ENCODE measurements around the gene SLC22A1. TPM values are rescaled to one million over a fixed set of nuclear protein-coding genes. Genes with fewer than 3 reads are reported as not detected.

Gene SLC22A1
- total RNA-seq, 2 experiments from 2014 or later: 1.2 to 1.8 TPM

DNA sequence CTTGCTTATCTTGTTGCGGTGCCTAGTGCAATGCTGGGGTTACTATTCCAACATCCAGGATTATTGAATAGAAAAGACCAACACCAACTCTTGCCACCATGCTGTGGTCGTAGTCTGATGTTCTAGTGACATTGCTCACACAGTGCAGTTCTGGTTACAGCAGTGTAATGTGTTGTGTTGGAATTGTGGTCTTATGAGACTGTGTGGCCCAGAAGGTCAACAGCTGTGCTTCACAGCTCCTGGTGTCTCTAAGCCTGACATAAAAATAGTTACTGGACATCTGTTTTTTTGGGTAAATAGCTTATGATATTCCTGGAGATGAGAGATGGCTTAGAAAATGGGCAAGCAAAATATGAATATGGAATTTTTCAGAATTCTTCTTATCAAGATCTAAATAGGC, 79.4 kb downstream of the SLC22A1 start:
- Mint-ChIP-seq H3K9me3 (no peaks in the 10 kb centered on the region), H3K27me3 (peaks cover 6% of the 10 kb centered on the region), H3K27ac (no peak overlapping the region), H3K36me3 (no peaks in the 10 kb centered on the region), H3K4me3 (no peak overlapping the region), H3K4me1 (no peaks in the 10 kb centered on the region)
- no peak for DNase-seq
- no peak for ATAC-seq (ENCODE audit: low read depth)
- POLR2A ChIA-PET: no interaction called here

DNA sequence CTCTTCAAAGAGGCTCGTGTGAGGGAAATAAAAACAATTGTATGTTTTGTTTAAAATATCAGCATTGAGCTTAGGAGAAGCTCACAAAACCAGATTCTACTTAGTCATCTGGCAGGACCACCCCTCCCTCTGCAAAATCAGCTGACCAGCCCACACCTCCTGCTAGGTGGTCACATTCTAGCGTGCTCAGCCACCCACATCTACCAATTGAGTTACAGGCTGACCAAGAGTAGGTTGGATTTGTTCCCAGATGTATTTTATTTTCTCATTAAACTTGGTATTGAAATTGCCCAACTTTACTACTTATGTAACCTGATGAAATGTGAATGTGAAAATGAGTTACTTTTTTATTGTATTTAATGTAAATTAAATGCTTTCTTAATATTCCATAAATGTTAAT, 80.8 kb downstream of the SLC22A1 start:
- peaks cover 8% of the 10 kb centered on the region for H3K27me3 Mint-ChIP-seq
- no peaks in the 10 kb centered on the region for H3K36me3 Mint-ChIP-seq

DNA sequence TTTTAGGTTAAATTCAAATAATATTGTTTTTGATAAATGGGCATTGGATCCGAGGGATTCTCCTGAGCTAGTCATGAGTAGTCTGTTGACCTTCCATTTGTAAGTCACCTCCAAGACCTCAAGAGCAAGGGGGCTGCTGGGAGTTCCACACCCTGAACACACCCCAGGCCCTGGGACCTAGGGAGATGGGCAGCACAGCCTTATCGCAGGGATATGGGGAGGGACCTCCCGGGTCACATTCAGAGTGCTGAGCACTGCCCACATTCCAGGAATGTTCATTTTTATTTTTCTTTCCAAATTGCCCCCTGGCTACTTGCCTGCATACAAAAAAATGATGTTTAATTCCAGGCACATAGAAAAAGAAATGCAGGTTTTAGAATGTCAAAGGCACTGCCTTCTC, 81.5 kb downstream of the SLC22A1 start:
- H3K27ac Mint-ChIP-seq: no peak overlapping the region
- H3K9me3 Mint-ChIP-seq: no peaks in the 10 kb centered on the region
- H3K27me3 Mint-ChIP-seq: peaks cover 8% of the 10 kb centered on the region
- H3K36me3 Mint-ChIP-seq: no peaks in the 10 kb centered on the region
- DNase-seq (no peak), ATAC-seq (ENCODE audit: low read depth) (no peak)
- POLR2A ChIA-PET: no interaction called here
- no peaks in the 10 kb centered on the region for H3K4me1 Mint-ChIP-seq
- H3K4me3 Mint-ChIP-seq: no peak overlapping the region

More for the DNA sequence above, 80.8 kb downstream of the SLC22A1 start:
- POLR2A ChIA-PET: no interaction called here
- H3K4me1 Mint-ChIP-seq: no peaks in the 10 kb centered on the region
- no peak overlapping the region for H3K4me3 Mint-ChIP-seq
- DNase-seq (no peak), ATAC-seq (ENCODE audit: low read depth) (no peak)
- no peaks in the 10 kb centered on the region for H3K9me3 Mint-ChIP-seq
- no peak overlapping the region for H3K27ac Mint-ChIP-seq

DNA sequence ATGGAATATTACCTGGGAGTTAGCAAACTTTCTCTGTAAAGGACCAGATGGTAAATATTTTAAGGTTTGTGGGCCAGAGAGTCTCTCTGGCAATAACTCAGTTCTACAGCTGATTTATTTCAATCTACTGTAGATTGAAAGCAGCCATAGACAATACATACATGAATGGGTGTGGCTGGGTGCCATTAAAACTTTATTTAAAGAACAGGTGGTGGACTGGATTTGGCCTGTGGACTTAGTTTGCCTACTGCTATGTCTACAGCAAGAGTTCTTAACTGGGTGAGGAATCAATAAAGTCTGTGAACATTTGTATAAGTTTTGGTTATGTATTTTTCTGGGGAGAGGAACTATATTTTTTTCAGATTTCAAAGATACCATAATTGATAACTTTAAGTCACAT, 81.9 kb downstream of the SLC22A1 start:
- POLR2A ChIA-PET: no interaction called here
- DNase-seq (no peak), ATAC-seq (ENCODE audit: low read depth) (no peak)
- H3K4me1 Mint-ChIP-seq: no peaks in the 10 kb centered on the region
- no peaks in the 10 kb centered on the region for H3K36me3 Mint-ChIP-seq
- H3K27me3 Mint-ChIP-seq: peaks cover 8% of the 10 kb centered on the region
- H3K4me3 Mint-ChIP-seq: no peak overlapping the region
- H3K27ac Mint-ChIP-seq: no peak overlapping the region
- no peaks in the 10 kb centered on the region for H3K9me3 Mint-ChIP-seq

DNA sequence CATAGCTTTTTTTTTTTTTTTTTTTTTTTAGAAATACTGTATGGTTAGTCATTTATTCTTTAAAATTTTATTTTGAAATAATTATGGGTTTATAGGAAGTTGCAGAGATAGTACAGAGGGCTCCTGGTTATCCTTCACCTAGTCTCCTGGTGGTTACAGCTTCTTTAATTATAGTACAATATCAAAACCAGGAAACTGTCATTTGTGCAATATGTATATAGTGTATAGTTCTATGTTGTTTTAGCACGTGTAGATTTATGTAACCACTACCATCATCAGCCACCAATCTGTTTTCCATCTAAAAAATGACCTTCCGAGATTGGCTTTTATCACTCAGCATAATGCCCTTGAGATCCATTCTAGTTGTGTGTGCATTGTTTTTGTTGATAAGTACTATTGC, 82.3 kb downstream of the SLC22A1 start:
- ATAC-seq (ENCODE audit: low read depth): no peak
- Mint-ChIP-seq H3K27me3 (peaks cover 6% of the 10 kb centered on the region), H3K27ac (no peak overlapping the region), H3K4me3 (no peak overlapping the region), H3K9me3 (no peaks in the 10 kb centered on the region), H3K4me1 (no peaks in the 10 kb centered on the region), H3K36me3 (no peaks in the 10 kb centered on the region)
- POLR2A ChIA-PET: no interaction called here
- no peak for DNase-seq

DNA sequence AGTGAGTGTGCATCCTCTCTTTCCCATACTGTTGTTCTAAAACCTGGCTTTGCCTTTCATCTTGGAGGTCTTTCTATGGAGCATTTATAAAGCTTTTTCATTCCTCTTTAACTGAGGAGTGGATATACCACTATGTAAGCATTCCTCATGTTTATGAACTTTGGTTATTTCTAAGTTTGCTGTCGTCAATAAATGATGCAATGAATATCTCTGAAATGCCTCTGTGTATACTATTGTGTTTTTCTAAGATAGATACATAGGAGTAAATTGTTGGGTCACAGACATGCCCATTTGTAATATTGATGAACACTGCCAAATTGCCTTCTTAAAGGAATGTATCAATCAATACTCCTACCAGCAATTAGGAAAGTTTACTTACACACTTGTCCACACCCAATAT, 83.1 kb downstream of the SLC22A1 start:
- Mint-ChIP-seq H3K9me3 (no peaks in the 10 kb centered on the region), H3K4me1 (no peaks in the 10 kb centered on the region), H3K36me3 (no peaks in the 10 kb centered on the region), H3K27ac (no peak overlapping the region), H3K27me3 (peaks cover 4% of the 10 kb centered on the region), H3K4me3 (no peak overlapping the region)
- DNase-seq: no peak
- POLR2A ChIA-PET: no interaction called here
- ATAC-seq (ENCODE audit: low read depth): no peak

DNA sequence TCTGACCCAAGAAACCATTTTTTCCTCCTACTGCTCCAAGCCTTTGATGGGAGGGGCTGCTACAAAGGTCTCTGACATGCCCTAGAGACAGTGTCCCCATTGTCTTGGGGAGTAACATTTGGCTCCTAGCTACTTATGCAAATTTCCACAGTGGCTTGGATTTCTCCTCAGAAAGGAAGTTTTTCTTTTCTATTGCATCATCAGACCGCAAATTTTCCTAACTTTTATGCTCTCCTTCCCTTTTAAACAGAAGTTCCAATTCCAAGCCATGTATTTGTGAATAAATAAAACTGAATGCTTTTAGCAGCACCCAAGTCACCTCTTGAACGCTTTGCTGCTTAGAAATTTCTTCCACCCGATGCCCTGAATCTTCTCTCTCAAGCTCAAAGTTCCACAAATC, 86.0 kb downstream of the SLC22A1 start:
- ATAC-seq (ENCODE audit: low read depth): no peak
- DNase-seq: no peak
- POLR2A ChIA-PET: no interaction called here
- Mint-ChIP-seq H3K27ac (no peak overlapping the region), H3K27me3 (peaks cover 8% of the 10 kb centered on the region), H3K4me1 (no peaks in the 10 kb centered on the region), H3K4me3 (no peak overlapping the region), H3K36me3 (no peaks in the 10 kb centered on the region), H3K9me3 (peaks cover 2% of the 10 kb centered on the region)

Other genes starting within 250 kb of the SLC22A1 start
- gene MAS1, start 230.8 kb upstream of the SLC22A1 start, total RNA-seq: not detected
- 10 to 100 TPM; 75.0 to 77.7 TPM for gene IGF2R, start 152.7 kb upstream of the SLC22A1 start, total RNA-seq
- not detected for gene SLC22A2, start 137.0 kb downstream of the SLC22A1 start, total RNA-seq
- not detected for gene SLC22A3, start 226.6 kb downstream of the SLC22A1 start, total RNA-seq

All from activated naive CD8-positive, alpha-beta T cell treated with anti-CD3 and anti-CD28 coated beads, Interleukin-2, amount 10 ng/mL, durations not matched to agents 7 days and 5 days (primary cell).